ENCODE measurements around the gene HIP1.
"Not testable (repeated sequence)": the region's sequence is repeated elsewhere in the genome, so short reads cannot be mapped to it uniquely, and the experiment has no call there.

Gene HIP1

DNA sequence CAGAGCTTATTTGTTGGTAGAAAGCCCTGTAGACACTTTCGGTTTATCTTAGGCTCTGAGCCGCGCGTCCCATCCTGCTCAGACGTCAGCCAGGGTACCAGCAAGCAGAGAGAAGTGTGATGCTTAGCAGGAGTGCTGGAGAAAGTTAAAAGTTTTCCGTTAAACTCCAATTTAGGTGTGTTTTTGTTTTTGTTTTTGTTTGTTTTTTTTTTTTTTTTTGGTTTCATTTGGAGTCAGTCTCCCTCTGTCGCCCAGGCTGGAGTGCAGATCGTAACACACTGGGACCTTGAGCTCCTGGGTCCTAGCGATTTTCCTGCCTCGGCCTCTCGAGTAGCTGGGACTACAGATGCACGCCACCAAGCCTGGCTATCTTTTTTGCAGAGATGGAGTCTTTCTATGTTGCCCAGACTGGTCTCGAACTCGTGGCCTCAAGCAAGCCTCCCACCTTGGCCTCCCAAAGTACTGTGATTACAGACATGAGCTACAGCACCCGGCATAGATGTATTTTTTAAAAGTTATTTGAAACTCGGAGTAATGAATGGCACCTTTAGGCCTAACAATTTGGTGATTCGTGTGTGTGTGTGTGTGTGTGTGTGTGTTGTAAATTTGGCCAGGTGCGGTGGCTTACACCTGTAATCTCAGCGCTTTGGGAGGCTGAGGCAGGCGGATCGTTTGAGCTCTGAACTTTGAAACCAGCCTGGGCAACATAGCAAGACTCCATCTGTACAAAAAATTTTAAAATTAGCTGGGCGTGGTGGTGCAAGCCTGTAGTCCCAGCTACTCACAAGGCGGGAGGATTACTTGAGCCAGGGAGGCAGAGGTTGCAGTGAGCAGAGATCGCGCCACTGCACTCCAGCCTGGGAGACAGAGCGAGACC lies 1.3 kb upstream of the HIP1 start:
- no peak for DNase-seq (ENCODE audit: low read depth)

DNA sequence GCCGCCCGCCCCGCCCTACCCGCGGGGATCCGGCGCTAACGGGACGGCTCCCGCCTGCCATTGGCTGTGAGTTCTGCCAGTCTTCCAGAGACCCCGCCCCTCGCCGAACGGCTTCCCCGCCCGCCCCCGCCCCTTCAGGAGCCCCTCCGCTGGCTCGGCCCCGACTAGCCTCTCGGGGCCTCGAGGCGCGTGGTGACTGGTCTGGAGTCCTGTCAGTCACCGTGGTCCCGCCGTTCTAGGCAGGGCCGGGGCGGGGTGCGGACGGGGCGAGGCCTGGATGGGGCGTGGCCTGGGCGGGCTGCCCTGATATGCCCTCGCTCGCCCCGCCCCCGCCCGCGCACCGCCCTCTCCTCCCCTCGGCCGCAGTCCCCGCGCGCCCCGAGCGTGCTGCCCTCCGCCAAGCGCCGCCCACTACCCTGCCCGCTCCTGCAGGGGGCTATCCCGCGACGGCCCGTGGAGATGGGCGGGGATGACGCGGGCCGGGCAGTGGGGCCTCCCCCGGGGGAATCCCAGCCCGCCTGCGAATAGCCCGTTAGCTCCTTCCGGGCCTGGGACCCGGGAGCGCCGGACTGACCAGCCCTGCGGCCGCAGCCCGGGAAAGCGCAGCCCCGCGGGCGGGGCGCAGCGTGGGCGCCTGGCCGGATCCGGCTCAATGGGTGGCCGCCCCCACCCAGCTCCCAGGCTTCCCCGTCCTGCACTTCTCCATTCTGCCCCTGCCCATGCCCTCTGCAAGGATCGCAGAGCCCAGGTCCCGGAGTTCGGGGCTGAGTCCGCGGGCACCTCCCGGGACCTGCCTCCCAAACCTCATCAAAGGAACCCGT lies 444 bp upstream of the HIP1 start:
- peak; percentile 99 for DNase-seq (ENCODE audit: low read depth)

DNA sequence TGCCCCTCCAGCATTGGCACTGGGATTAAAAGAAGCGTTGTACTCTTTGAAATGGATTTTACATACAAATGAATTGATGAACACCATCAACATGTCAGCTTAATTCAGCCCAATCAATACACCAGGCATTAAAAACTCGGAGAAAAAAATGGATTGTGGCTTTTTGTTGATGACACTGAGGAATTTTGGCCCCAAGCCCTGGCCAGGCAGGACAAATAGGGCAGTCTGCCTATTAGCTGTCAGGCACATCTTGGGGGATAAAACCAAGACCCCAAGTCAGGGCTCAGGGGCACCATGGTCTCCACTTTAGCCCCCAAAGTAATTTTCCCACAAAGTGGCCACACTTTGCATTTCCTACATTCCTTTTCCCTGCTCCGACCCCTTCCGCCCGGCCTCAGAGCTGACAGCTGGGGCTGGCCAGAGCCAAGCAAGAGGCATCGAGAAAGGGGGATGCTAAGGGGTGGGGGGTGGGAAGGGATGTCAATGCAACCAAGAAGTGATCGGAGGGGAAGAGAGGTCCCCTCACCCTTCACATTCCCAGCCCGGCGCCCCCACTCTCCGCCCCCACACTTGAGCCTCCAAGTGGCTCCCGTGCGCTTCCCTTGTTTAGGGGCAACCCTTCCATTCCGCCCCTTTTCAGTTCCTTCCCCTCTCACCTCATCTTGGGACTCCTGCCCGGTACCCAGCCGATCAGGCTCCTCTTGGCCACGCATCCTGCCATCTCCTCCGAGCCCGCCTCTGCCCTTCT lies 711 bp downstream of the HIP1 start:
- no peak for DNase-seq (ENCODE audit: low read depth)

DNA sequence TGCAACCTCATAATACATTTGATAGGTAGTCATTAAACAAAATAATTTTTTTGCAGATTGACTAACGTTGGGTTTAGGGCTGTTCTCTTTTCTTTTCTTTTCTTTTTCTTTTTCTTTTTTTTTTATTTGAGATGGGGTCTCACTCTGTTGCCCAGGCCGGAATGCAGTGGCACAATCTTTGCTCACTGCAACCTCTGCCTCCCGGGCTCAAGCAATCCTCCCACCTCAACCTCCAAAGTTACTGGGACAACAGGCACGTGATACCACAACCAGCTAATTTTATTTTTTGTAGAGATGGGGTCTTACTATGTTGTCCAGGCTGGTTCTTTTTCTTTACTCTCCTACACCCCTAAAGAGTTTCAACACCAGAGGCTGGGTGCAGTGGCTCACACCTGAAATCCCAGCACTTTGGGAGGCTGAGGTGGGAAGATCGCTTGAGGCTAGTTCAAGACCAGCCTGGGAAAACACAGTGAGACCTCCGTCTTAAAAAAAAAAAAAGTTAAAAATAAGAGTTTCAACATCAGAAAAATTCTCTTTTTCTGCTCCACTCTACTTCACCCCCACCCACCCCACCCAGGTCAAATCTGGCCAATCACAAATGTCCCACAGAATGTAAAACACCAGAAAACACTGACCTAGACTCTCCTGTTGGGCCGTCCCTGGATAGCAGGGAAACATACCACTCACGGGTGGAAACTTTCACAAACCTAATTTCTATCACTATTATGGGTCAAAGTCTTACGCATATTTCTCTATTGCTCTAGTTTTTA lies 3.0 kb downstream of the HIP1 start:
- no peak for DNase-seq (ENCODE audit: low read depth)

DNA sequence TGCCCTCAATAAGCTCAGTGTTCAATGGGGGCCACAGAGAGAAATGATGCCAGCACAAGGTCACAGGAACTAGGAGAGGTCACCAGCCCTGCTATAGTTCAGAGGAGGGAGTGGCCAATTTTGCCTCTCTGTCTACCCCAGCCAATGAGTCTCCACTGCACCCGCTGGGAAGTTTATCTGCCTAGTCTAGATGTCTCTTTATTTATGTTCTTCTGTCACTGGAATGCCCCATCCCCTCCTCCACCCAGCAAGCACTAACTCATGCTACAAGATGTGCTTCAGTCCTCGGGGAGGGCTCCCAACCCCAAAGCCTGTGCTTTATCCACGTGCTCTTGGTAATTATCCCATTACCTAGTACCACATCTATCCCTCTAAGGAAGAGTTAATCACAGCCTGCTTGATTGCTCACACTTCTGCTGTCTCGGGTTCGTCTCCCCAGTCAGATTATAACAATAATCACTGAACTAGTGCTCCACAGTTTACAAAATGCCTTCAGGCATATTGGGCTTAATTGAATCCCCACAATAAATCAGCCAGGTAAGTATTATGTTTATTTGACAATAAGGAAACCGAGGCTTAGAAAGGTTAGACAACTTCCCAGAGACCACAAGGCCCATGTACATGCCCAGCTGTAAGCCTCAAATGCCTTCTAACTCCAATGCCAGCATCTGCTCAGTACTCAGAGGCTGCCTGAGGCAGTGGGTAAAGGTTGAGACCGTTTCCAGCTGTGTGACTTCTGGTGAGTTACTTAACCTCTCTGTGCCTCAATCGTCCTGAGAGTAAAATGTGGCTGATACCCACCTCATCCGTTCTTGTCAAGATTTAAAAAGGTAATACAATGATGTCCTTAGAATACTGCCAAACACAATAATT lies 3.9 kb downstream of the HIP1 start:
- no peak for DNase-seq (ENCODE audit: low read depth)

DNA sequence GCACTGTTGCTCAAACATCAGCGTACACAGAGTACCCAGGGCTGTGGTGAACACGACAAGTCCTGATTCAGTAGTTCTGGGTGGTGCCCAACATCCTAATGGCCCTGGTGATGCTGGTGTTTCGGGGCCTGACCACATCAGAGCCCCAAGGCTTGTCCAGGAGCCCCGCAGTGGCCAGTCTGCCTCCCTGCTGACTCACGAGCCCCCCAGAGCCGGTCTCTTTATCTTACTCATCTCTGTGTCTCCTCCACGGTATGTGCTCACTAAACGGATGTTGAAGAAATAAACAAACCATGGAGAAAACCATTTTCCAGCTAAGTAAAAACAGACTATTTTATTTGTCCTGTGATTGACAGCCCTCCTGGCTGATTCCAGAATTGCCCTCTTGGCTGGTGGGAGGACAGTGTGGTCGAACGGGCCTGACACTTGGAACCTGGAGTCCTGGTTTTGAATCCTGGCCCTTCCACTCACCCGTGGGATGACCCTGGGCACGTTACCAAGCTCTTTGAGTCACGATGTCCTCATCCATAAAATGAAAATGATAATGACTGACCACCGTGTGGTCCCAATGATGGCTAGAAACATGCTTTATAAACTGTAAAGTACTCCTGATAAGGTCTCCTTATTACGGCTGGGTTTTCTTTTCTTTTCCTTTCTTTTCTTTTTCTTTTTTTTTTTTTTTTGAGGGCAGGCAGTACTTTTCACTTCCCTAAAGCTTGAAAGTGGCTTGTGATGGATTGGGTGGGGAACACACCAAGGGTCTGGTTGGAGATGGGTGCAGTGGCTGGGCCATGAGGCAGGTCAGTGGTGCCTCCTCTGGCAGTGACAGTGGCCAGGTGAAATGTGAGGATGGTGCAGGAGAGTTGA lies 5.7 kb downstream of the HIP1 start:
- no peak for DNase-seq (ENCODE audit: low read depth)

DNA sequence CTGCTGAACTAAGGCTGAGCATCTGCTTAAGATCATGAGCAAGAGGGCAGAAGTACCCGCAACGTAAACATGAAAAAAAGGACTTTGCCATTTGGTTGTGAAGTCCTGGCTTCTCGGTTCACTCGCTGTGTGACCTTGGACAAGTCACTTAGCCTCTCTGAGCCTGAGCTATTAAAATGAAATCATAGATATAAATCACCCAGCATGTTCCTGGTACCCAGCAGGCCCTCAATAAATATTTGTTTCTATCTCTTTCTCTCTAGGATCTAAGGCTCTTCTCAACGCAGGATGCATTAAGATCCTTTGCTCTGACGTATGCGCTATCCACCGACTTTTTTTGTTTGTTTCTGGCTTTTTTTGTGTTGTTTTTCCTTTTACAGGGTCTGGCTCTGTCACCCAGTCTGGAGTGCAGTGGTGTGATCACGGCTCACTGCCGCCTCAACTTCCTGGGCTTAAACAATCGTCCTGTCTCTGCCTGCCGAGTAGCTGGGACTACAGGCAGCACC lies 6.7 kb downstream of the HIP1 start:
- no peak for DNase-seq (ENCODE audit: low read depth)

DNA sequence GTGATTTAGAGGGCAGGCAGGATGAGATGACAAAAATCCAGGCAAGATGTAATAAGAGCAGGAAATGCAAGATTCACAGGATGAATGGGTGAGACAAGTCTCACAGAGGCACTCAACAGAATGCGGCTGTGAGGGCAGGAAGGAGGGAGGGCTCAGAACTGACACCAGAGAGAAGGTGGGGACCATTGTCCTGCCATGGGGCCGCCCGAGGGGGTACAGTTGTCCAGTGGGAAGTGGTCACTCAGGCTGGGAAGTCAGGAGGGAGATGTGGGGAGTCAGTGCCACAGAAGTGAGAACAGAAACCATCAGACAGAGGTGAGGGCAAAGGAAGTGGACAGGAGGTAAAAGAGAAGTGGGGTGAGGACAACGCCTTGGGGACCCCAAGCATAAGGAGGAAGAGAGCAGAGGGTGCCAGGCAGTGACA lies 8.9 kb downstream of the HIP1 start:
- no peak for DNase-seq (ENCODE audit: low read depth)

DNA sequence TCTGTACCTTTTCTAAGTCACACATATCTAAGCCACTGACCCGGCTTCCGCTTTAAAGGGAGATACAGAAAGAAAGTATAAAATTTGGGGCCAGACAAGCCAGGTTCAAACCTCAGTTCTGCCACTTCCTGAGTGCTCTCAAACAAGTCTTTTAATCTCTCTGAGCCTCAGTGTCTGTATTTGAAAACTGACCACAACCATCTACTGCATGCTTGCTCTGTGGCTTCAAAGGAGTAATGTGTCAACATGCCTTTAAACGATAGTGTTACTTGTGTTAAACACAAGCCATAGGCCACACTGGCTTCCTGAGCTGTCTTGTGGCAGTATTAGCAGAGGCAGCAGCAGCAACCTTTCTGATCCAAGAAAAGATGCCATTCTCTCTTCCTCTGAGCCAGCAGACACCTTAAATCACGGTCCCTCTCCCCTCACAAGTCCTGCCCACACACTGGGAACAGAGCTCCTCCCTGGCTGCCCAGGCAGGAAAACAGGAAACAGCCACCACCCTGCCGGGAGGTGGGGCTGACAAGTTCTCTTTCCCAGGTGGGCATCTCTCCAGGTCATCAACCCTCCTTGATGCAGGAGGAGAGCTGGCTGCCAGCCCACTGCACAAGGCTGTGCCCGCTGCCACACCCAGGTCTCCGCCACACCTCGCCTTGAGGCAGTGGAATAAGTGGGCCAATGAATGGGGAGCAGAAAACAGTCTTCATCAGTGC lies 10.7 kb downstream of the HIP1 start:
- no peak for DNase-seq (ENCODE audit: low read depth)

DNA sequence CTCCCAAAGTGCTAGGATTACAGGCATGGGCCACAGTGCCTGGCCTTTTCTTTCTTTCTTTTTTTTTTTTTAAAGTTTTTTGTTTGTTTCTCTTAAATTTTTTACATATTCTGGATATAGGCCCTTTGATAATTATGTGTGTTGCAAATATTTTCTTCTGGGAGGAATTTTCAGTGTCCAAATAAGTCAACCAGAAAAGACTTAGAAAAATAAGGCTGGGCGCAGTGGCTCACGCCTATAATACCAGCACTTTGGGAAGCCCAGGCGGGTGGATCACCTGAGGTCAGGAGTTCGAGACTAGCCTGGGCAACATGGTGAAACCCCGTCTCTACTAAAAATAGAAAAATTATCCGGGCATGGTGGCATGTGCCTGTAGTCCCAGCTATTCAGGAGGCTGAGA lies 11.4 kb downstream of the HIP1 start:
- DNase-seq (ENCODE audit: low read depth), result not testable (repeated sequence)

DNA sequence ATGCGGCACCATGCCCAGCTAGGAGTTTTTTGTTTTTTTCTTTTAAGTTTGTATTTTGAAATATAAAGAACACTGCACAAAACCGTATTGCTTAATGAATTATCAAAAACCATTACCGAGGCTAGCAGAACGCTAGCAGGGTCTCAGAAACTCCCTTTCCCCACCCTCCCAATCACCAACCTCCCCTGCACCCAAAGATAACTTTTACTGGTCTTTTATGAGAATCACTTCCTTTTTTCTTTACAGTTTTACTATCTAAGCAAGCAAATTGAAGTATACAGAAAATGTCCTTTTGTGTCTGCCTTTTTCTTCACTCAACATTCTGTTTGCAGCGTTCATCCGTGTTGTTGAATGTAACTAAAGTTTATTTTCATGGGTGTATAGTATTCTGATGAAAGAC lies 13.4 kb downstream of the HIP1 start:
- no peak for DNase-seq (ENCODE audit: low read depth)

DNA sequence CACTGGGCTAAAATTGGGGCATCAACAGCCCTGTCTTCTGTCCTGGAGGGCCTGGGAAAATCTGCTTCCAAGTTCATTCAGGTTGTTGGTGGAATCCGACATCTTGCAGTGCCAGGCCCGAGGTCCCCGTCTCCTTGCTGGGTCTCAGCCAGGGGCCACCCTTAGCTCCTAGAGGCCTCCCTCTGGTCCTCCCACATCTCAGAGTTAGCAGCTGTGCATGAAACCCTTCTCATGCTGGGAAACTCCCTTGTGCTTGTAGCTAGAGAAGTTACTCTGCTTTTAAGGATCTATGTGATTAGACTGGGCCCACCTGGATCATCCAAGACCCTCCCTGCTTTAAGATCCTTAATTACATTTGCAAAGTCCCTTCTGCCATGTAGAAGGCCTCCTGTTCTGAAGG lies 15.3 kb downstream of the HIP1 start:
- no peak for DNase-seq (ENCODE audit: low read depth)

DNA sequence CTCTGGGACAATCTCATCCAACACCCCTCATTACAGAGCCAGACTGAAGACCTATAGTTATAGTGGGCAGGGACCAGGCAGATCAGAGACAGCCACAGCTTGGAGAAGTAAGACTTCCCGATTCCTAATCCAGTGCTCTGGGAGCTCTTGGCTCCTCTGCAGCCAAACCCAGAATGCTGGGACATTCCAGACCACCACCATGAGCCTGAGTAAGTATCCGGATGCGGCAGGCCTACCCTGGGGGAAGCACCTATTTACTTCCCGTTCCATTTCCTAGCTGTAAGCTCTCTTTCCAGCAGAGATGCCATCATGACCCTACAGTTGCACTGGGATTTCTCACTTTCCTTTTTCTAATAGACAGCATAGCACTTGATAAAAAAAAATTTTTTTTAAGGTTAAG lies 16.4 kb downstream of the HIP1 start:
- DNase-seq (ENCODE audit: low read depth), result no peak

DNA sequence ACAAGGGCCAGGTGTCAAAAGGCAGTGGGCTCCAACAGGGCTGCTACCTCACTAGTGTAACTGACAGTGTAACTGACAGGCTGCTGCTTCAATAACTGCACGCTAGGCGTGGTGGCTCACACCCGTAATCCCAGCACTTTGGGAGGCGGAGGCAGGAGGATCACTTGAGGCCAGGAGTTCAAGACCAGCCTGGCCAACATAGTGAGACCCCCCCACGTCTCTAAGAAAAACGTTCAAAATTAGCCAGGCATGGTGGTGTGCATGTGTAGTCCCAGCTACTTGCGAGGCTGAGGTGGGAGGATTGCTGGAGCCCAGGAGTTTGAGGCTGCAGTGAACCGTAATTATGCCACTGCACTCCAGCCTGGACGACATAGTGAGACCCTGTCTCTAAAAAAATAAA lies 16.8 kb downstream of the HIP1 start:
- not testable (repeated sequence) for DNase-seq (ENCODE audit: low read depth)

DNA sequence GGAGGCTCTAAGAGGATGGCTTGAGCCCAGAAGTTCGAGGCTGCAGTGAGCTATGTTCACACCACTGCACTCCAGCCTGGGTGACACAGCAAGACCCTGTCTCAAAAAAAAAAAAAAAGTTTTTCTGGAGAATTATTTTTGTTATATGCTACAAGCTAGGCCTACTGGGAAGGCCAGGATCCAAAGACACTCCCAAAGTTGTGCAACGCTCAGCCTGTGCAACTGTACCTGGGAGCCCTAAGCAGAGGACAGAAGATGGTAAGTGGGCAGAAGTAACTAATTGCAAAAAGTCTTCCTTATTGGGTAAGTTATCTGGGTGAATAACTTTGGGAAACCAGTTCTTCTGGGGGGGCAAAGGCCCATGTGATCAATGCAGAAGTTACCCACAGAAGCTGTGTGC lies 17.3 kb downstream of the HIP1 start:
- DNase-seq (ENCODE audit: low read depth), result no peak

DNA sequence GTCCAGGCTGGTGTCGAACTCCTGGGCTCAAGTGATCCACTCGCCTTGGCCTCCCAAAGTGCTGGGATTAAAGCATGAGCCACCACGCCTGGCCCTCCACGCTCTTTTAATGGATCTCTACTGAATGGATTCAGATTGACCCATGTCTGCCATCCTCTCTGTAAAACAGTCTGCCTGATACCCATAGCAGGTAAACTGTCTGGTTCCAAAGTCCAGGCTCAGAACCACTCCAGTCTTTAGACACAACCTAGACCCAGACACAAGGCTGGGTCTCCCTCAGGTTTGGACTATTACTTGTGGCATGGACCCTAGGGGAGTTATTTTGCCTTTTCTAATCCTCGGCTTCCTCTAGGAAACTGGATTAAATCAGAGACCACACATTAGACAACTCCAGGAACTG lies 19.1 kb downstream of the HIP1 start:
- DNase-seq (ENCODE audit: low read depth), result no peak

DNA sequence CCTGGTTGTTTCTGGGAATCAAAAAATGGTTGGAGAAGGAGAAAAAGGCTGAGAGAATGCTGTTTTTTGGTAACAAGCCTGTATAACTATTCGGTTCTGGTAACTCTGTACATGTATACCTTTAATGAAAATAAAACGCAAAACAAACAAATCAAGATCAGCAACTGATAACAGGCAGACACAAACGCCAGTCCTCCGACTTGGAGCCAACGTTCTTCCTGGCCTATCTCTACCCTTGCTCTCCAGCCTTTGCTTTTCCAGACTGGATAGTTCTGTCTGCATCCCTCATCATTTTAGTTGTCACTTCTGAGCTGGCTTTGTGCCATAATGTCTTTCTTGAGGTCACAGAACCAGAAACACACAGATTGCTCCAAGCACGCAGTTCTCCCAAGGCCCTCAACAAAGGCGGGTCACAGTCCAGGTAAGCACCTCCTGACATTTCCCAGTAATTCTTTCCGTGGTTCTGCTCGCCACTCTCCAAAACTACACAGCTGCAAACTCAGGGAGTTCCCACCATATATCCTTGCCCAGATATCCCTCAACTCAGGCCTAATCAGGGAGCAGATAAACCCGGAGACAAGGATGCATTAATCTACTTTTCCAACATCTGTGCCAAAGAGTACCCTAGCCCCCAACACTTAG lies 20.2 kb downstream of the HIP1 start:
- no peak for DNase-seq (ENCODE audit: low read depth)

DNA sequence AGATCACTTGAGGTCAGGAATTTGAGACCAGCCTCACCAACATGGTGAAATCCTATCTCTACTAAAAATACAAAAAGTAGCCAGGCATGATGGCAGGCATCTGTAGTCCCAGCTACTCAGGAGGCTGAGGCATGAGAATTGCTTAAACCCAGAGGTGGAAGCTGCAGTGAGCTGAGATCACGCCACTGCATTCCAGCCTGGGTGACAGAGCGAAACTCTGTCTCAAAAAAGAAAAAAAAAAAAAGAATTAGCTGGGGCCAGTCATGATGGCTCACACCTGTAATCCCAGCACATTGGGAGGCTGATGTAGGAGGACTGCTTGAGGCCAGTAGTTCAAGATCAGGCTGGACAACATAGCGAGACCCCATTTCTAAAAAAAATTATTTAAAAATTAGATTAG lies 21.0 kb downstream of the HIP1 start:
- DNase-seq (ENCODE audit: low read depth), result not testable (repeated sequence)
